Activated CD4-positive, alpha-beta T cell treated with anti-CD3 and anti-CD28 coated beads, Interleukin-2, amount 10 ng/mL, durations not matched to agents 24 days and 14 days (primary cell): ENCODE data around the gene NGDN. TPM values are rescaled to one million over a fixed set of nuclear protein-coding genes. Genes with fewer than 3 reads are reported as not detected.
"Not testable (repeated sequence)": the region's sequence is repeated elsewhere in the genome, so short reads cannot be mapped to it uniquely, and the experiment has no call there.

ENCODE experiments used
- DNase-seq: peaks from one replicate; pipeline ENCODE4 v3.0.0; 2022
- H3K27ac Mint-ChIP-seq: one replicate; pipeline ENCODE4 v1.8.0; 2022; ENCODE audit warnings: mild to moderate bottlenecking, mixed read lengths
- H3K27me3 Mint-ChIP-seq: one replicate; pipeline ENCODE4 v1.8.0; 2022; ENCODE audit warnings: mixed read lengths
- H3K36me3 Mint-ChIP-seq: one replicate; pipeline ENCODE4 v1.8.0; 2022; ENCODE audit warnings: low read depth, mild to moderate bottlenecking, mixed read lengths
- H3K4me1 Mint-ChIP-seq: one replicate; pipeline ENCODE4 v1.8.0; 2021; ENCODE audit warnings: mixed read lengths
- H3K4me3 Mint-ChIP-seq: one replicate; pipeline ENCODE4 v1.8.0; 2022; ENCODE audit warnings: mild to moderate bottlenecking, moderate library complexity, mixed read lengths
- H3K9me3 Mint-ChIP-seq: one replicate; pipeline ENCODE4 v1.8.0; 2021; ENCODE audit warnings: mixed read lengths
- intact Hi-C: fragments of 100-400 bp; cut with micrococcal nuclease; formaldehyde crosslinking; loops from one replicate; pipeline ENCODE4 v1.15.1; 2023
- total RNA-seq: library from RNA; stranded (reverse); gene quantifications from 2 replicates; pipeline ENCODE4 v1.2.3, GENCODE V29; 2022

Gene NGDN
- total RNA-seq, result 78.6 and 79.2 TPM in 2 replicates

- Mint-ChIP-seq H3K9me3 (no peaks in the 10 kb centered on the region), H3K36me3 (peaks cover 22% of the 10 kb centered on the region), H3K27ac (no peak within 1 kb of the TSS), H3K4me1 (peaks cover 9% of the 10 kb centered on the region), H3K27me3 (no peaks in the 10 kb centered on the region), H3K4me3 (no peak within 1 kb of the TSS)
- intact Hi-C loops, result loop anchor here (1.0 kb wide), 4 partner anchors 82 to 168 kb away; partner anchors contain the start of genes PABPN1, THTPA and ZFHX2
- DNase-seq, result peak; percentile 98
Measured at GRCh38 chr14:23469127-23469905, at the start of gene NGDN. NGDN (plus strand) TSS chr14:23469703; CDS start chr14:23469716, 13 bp downstream.

GRCh38 chr14:23421594-23421993 lies 47.9 kb upstream of the NGDN start:
- Mint-ChIP-seq H3K4me1 (peaks cover 17% of the 10 kb centered on the region), H3K27ac (peak overlapping the region; percentile 85), H3K36me3 (no peaks in the 10 kb centered on the region), H3K4me3 (no peak overlapping the region), H3K27me3 (no peaks in the 10 kb centered on the region), H3K9me3 (no peaks in the 10 kb centered on the region)
- DNase-seq, result peak; percentile 77
- intact Hi-C loops, result no loop called here

GRCh38 chr14:23423657-23424056 lies 45.8 kb upstream of the NGDN start:
- H3K4me1 Mint-ChIP-seq, result peaks cover 17% of the 10 kb centered on the region
- H3K27ac Mint-ChIP-seq, result peak overlapping the region; percentile 11
- H3K36me3 Mint-ChIP-seq, result no peaks in the 10 kb centered on the region
- H3K9me3 Mint-ChIP-seq, result no peaks in the 10 kb centered on the region
- intact Hi-C loops, result no loop called here
- no peak for DNase-seq
- H3K27me3 Mint-ChIP-seq, result no peaks in the 10 kb centered on the region
- no peak overlapping the region for H3K4me3 Mint-ChIP-seq

GRCh38 chr14:23425169-23425568 lies 44.3 kb upstream of the NGDN start:
- H3K36me3 Mint-ChIP-seq, result no peaks in the 10 kb centered on the region
- H3K4me1 Mint-ChIP-seq, result peaks cover 15% of the 10 kb centered on the region
- DNase-seq, result no peak
- intact Hi-C loops, result no loop called here
- no peak overlapping the region for H3K4me3 Mint-ChIP-seq
- H3K27ac Mint-ChIP-seq, result no peak overlapping the region
- no peaks in the 10 kb centered on the region for H3K27me3 Mint-ChIP-seq
- H3K9me3 Mint-ChIP-seq, result no peaks in the 10 kb centered on the region

- H3K27ac Mint-ChIP-seq, DNase-seq, H3K27me3 Mint-ChIP-seq, H3K4me3 Mint-ChIP-seq, intact Hi-C loops, H3K9me3 Mint-ChIP-seq, H3K36me3 Mint-ChIP-seq: not testable (repeated sequence)
- peaks cover 12% of the 10 kb centered on the region for H3K4me1 Mint-ChIP-seq
Measured at GRCh38 chr14:23425798-23426197, 43.7 kb upstream of the NGDN start.

GRCh38 chr14:23428686-23429495 lies 40.6 kb upstream of the NGDN start:
- H3K36me3 Mint-ChIP-seq, result no peaks in the 10 kb centered on the region
- no peaks in the 10 kb centered on the region for H3K4me1 Mint-ChIP-seq
- H3K4me3 Mint-ChIP-seq, result no peak overlapping the region
- no peaks in the 10 kb centered on the region for H3K9me3 Mint-ChIP-seq
- no peak for DNase-seq
- no peak overlapping the region for H3K27ac Mint-ChIP-seq
- H3K27me3 Mint-ChIP-seq, result peaks cover 6% of the 10 kb centered on the region
- intact Hi-C loops, result no loop called here

GRCh38 chr14:23430016-23430722 lies 39.3 kb upstream of the NGDN start:
- intact Hi-C loops, result no loop called here
- no peaks in the 10 kb centered on the region for H3K4me1 Mint-ChIP-seq
- H3K4me3 Mint-ChIP-seq, result no peak overlapping the region
- no peak for DNase-seq
- no peak overlapping the region for H3K27ac Mint-ChIP-seq
- H3K36me3 Mint-ChIP-seq, result no peaks in the 10 kb centered on the region
- no peaks in the 10 kb centered on the region for H3K9me3 Mint-ChIP-seq
- peaks cover 6% of the 10 kb centered on the region for H3K27me3 Mint-ChIP-seq

- peaks cover 6% of the 10 kb centered on the region for H3K27me3 Mint-ChIP-seq
- no peaks in the 10 kb centered on the region for H3K9me3 Mint-ChIP-seq
- intact Hi-C loops, result no loop called here
- DNase-seq, result no peak
- H3K36me3 Mint-ChIP-seq, result no peaks in the 10 kb centered on the region
- H3K4me3 Mint-ChIP-seq, result no peak overlapping the region
- no peak overlapping the region for H3K27ac Mint-ChIP-seq
- H3K4me1 Mint-ChIP-seq, result no peaks in the 10 kb centered on the region
Measured at GRCh38 chr14:23430723-23431085, 38.8 kb upstream of the NGDN start.

- DNase-seq, result no peak
- Mint-ChIP-seq H3K27me3 (peaks cover 6% of the 10 kb centered on the region), H3K27ac (no peak overlapping the region), H3K4me3 (no peak overlapping the region), H3K4me1 (no peaks in the 10 kb centered on the region), H3K9me3 (no peaks in the 10 kb centered on the region), H3K36me3 (no peaks in the 10 kb centered on the region)
- intact Hi-C loops, result no loop called here
Measured at GRCh38 chr14:23431486-23431885, 38.0 kb upstream of the NGDN start.

GRCh38 chr14:23432102-23432925 lies 37.2 kb upstream of the NGDN start:
- no peak overlapping the region for H3K27ac Mint-ChIP-seq
- H3K36me3 Mint-ChIP-seq, result no peaks in the 10 kb centered on the region
- intact Hi-C loops, result no loop called here
- peaks cover 6% of the 10 kb centered on the region for H3K27me3 Mint-ChIP-seq
- H3K4me3 Mint-ChIP-seq, result no peak overlapping the region
- no peak for DNase-seq
- H3K4me1 Mint-ChIP-seq, result no peaks in the 10 kb centered on the region
- H3K9me3 Mint-ChIP-seq, result no peaks in the 10 kb centered on the region

GRCh38 chr14:23432946-23433345 lies 36.6 kb upstream of the NGDN start:
- DNase-seq, result no peak
- Mint-ChIP-seq H3K4me1 (no peaks in the 10 kb centered on the region), H3K36me3 (no peaks in the 10 kb centered on the region), H3K27ac (no peak overlapping the region), H3K9me3 (no peaks in the 10 kb centered on the region), H3K4me3 (no peak overlapping the region), H3K27me3 (peaks cover 6% of the 10 kb centered on the region)
- intact Hi-C loops, result no loop called here

- peaks cover 6% of the 10 kb centered on the region for H3K27me3 Mint-ChIP-seq
- intact Hi-C loops, result no loop called here
- DNase-seq, result no peak
- H3K36me3 Mint-ChIP-seq, result no peaks in the 10 kb centered on the region
- no peaks in the 10 kb centered on the region for H3K9me3 Mint-ChIP-seq
- no peak overlapping the region for H3K27ac Mint-ChIP-seq
- H3K4me1 Mint-ChIP-seq, result no peaks in the 10 kb centered on the region
- H3K4me3 Mint-ChIP-seq, result no peak overlapping the region
Measured at GRCh38 chr14:23433457-23433856, 36.0 kb upstream of the NGDN start.

- Mint-ChIP-seq H3K9me3 (no peaks in the 10 kb centered on the region), H3K36me3 (no peaks in the 10 kb centered on the region), H3K4me3 (no peak overlapping the region), H3K27me3 (peaks cover 6% of the 10 kb centered on the region), H3K27ac (no peak overlapping the region), H3K4me1 (no peaks in the 10 kb centered on the region)
- intact Hi-C loops, result no loop called here
- DNase-seq, result no peak
Measured at GRCh38 chr14:23434488-23435222, 34.8 kb upstream of the NGDN start.
